Omental fat pad (tissue), 4 donors: ENCODE results near the gene ASPHD1. TPM values are rescaled to one million over a fixed set of nuclear protein-coding genes. Genes with fewer than 3 reads are reported as not detected.

Experiments used
- ATAC-seq: fragments of 150-250 bp; one replicate; pipeline ENCODE4 v1.9.1; 2016; ENCODE audit warnings: mild to moderate bottlenecking, moderate library complexity; ENCODE audit not compliant: low FRiP score
- DNase-seq: peaks from one replicate; pipeline ENCODE4 v3.0.0-alpha.2; 2019; ENCODE audit warnings: low spot score
- total RNA-seq, 4 donors: library from RNA; depleted of rRNA; stranded (reverse); fragments of >200 nt; gene quantifications; one replicate each; pipeline ENCODE4 v1.1.0, GENCODE V29; 2016
- TF ChIP-seq, protein P1 (sequence below), 3 donors: fragments of 450-650 bp; IDR thresholded peaks; one replicate each; pipeline ENCODE4 v1.5.1; 2016 to 2017; ENCODE audit warnings: antibody characterized with exemption in 3 of 3, mild to moderate bottlenecking in 3 of 3, moderate library complexity in 2 of 3

The ASPHD1 gene
- total RNA-seq, 4 donors from 2014 or later = 4.0 to 14.0 (median 10.6) TPM; not detected in 1

- TF ChIP-seq, protein P1, sequence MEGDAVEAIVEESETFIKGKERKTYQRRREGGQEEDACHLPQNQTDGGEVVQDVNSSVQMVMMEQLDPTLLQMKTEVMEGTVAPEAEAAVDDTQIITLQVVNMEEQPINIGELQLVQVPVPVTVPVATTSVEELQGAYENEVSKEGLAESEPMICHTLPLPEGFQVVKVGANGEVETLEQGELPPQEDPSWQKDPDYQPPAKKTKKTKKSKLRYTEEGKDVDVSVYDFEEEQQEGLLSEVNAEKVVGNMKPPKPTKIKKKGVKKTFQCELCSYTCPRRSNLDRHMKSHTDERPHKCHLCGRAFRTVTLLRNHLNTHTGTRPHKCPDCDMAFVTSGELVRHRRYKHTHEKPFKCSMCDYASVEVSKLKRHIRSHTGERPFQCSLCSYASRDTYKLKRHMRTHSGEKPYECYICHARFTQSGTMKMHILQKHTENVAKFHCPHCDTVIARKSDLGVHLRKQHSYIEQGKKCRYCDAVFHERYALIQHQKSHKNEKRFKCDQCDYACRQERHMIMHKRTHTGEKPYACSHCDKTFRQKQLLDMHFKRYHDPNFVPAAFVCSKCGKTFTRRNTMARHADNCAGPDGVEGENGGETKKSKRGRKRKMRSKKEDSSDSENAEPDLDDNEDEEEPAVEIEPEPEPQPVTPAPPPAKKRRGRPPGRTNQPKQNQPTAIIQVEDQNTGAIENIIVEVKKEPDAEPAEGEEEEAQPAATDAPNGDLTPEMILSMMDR (IDR thresholded peaks at IDR 0.05) = no peak
- no peak for DNase-seq
- no peak for ATAC-seq
Observed at GRCh38 chr16:29858974-29859373, 41.3 kb upstream of the ASPHD1 start.

GRCh38 chr16:29860218-29860617, 40.1 kb upstream of the ASPHD1 start:
- ATAC-seq = no peak
- no peak for DNase-seq
- TF ChIP-seq, protein P1 (IDR thresholded peaks at IDR 0.05) = no peak

DNA sequence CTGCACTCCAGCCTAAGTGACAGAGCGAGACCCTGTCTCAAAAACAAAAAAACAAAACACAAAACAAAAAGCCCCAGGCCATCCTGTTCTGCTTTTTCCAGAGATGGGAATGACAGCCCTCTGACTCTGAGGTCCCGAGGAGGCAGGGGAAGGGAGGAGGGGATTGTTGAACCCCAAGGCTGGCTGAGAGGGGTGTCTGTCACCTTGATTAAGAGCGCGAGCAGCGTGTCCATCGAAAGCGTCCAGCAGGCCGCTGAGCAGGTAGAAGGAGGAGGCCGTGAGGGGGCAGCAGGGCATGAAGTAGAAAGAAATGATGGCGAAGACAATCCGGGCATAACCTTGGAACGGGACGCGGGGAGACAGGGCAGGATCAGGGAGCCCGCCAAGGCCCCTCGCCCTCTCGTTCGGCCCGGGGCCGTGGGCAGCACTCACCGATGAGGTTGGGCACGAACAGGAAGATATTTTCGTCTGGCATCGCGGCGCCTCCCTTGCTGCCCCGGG, 37.9 kb upstream of the ASPHD1 start:
- TF ChIP-seq, protein P1 (IDR thresholded peaks at IDR 0.05) = no peak
- ATAC-seq = peak; percentile 7
- DNase-seq = no peak

DNA sequence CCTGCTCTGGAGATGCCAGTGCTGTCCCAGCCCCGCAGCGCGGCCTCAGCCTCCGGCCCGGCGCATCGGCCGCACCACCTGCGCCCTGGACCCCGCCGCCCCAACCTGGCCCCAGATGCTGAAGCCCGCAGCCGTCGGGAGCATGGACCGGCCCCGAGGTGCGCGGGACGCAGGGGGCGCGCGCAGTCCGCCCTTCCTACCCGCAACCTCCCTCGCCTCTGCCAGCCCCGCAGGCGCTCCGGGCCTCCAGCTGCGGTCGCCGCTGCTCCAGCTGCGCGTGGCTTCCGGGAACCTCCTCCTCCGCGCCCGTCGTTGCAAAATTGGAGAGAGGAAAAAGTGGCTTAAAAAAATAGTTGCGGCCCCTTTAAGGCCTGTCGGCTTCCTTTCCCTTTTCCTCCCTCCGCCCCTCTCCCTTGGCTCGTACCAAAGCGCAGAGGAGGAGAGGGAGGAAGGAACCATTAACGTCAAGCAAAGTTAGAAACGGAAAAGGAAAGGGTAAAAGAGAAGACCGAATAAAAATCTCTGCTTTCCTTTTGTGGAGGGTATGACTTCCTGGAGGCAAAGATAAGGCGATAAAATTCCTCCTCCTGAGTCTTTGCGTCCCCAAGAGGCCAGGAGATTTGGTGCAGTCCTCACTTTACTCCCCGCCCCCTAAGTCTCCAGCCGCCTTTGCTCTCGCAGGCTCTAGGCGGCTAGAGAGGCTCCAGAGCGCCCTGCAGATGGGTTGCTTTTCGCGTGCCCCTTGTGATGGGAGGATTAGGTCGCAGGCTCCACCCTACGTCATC, 37.2 kb upstream of the ASPHD1 start, which contains the start of gene CDIPT:
CDIPT (minus strand) TSS at position 343 of the 785 bp plus-strand sequence. CDS start 369 bp downstream, outside the sequence.
- TF ChIP-seq, protein P1 (IDR thresholded peaks at IDR 0.05) = peak in 1 of 3 donors; percentile 15

GRCh38 chr16:29863669-29863984, 36.7 kb upstream of the ASPHD1 start:
- ATAC-seq (no peak), DNase-seq (no peak)
- TF ChIP-seq, protein P1 (IDR thresholded peaks at IDR 0.05) = no peak

More for the DNA sequence above, 37.2 kb upstream of the ASPHD1 start, which contains the start of gene CDIPT:
- DNase-seq (peak; percentile 58), ATAC-seq (peak; percentile 99)

DNA sequence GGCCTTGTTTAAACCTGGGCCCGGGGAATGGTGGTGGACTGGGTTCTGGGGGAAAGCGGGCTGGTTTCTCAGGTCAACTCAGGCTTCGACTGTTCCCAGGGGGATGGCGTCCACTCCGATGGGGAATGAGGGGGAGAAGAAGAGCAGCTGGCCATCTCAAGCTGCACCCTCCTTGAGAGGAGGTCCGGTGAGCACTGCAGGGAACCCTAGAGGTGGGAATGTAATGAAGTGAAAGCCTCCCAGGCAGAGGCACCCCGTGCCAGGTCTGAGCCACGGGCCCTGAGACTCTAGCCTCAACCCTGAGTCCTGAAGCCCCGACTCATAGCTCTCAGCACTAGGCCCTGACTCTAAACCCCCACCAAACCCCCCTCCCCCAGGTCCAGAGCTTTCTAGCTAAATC, 36.1 kb upstream of the ASPHD1 start:
- ATAC-seq (no peak), DNase-seq (no peak)
- TF ChIP-seq, protein P1 (IDR thresholded peaks at IDR 0.05) = no peak
